Activated CD8-positive, alpha-beta T cell treated with anti-CD3 and anti-CD28 coated beads for 36 hours (primary cell): ENCODE results near the gene PSME3IP1. TPM values are rescaled to one million over a fixed set of nuclear protein-coding genes. Genes with fewer than 3 reads are reported as not detected.

Experiments
- ATAC-seq: fragments of 200-7000 bp; cut with Tn5 transposase; one replicate; pipeline ENCODE4 v1.10.0; 2021; ENCODE audit warnings: mild to moderate bottlenecking, moderate library complexity
- CTCF ChIA-PET: fragments of 350-600 bp; sonication (Branson Sonifier 250); formaldehyde crosslinking; loops from one replicate; lab custom pipeline; 2021; ENCODE audit warnings: antibody characterized with exemption; lab: Charles Lee
- POLR2A ChIA-PET: fragments of 350-600 bp; sonication (Branson Sonifier 250); formaldehyde crosslinking; loops from one replicate; lab custom pipeline; 2021; ENCODE audit warnings: antibody characterized with exemption; lab: Charles Lee
- DNase-seq: peaks from one replicate; pipeline ENCODE4 v3.0.0-alpha.2; 2020
- H3K27ac Mint-ChIP-seq: one replicate; pipeline ENCODE4 v1.8.0; 2021; ENCODE audit warnings: mild to moderate bottlenecking, mixed read lengths
- H3K27me3 Mint-ChIP-seq: one replicate; pipeline ENCODE4 v1.8.0; 2021; ENCODE audit warnings: mixed read lengths
- H3K36me3 Mint-ChIP-seq: one replicate; pipeline ENCODE4 v1.8.0; 2021; ENCODE audit warnings: low read depth, mixed read lengths
- H3K4me1 Mint-ChIP-seq: one replicate; pipeline ENCODE4 v1.8.0; 2021; ENCODE audit warnings: low read depth, mixed read lengths
- H3K4me3 Mint-ChIP-seq: one replicate; pipeline ENCODE4 v1.8.0; 2021; ENCODE audit warnings: mild to moderate bottlenecking, moderate library complexity, mixed read lengths
- H3K9me3 Mint-ChIP-seq: one replicate; pipeline ENCODE4 v1.8.0; 2021; ENCODE audit warnings: mixed read lengths
- intact Hi-C: fragments of 100-400 bp; cut with micrococcal nuclease; formaldehyde crosslinking; loops from one replicate; pipeline ENCODE4 v1.10.0; 2022
- total RNA-seq, 2 experiments: library from RNA; stranded (reverse); gene quantifications; one replicate each; pipeline ENCODE4 v1.2.3, GENCODE V29; 2021
- TF ChIP-seq, protein P1 (sequence below): fragments of 200-600 bp; IDR thresholded peaks from one replicate; pipeline ENCODE4 v1.8.0; 2022; ENCODE audit warnings: antibody characterized with exemption, mild to moderate bottlenecking

Gene PSME3IP1
- total RNA-seq, 2 experiments from 2014 or later = 101 to 103 TPM

DNA sequence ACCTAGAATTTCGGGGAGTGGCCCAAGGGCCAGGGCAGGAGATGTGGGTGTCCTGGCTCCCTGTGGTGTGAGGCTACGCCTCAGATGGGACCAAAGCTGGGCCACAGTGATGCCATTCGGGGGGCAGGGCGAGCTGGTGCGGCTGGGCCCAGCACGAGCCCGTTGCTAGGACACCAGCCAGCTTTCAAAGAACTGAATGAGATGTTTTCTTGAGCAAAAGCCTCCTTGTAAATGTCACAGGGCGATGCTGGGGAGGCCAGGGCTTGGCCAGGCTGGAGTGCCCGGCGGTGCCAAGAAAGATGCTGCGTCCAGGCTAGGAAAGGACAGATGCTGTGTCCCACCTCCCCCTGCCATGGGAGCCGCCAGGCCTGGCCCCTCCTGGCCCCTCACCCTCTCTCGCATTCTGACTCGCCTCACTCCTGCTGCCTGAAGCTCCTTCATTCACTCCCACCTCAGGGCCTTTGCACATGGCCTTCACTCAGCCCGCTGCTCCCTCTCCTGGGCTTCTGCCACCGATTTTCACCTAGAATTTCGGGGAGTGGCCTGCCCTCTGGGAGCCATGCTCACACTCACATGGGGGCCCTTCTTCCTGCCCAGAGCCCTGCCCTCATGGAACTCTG is 54.4 kb downstream of the PSME3IP1 start:
- no peaks in the 10 kb centered on the region for H3K27me3 Mint-ChIP-seq
- peak overlapping the region; percentile 91 for H3K27ac Mint-ChIP-seq
- H3K9me3 Mint-ChIP-seq = no peaks in the 10 kb centered on the region
- ChIA-PET CTCF (interaction anchor here (0.9 to 2.2 kb wide), 2 partner anchors 20 to 47 kb away, joined by 3 to 10 read pairs; no protein-coding TSS in a partner anchor), POLR2A (interaction anchor here (1.1 to 1.7 kb wide), 3 partner anchors 11 to 47 kb away, joined by 3 to 5 read pairs (median 4); partner anchors contain the start of gene CPNE2)
- intact Hi-C loops = no loop called here
- no peaks in the 10 kb centered on the region for H3K36me3 Mint-ChIP-seq
- DNase-seq = peak; percentile 67
- TF ChIP-seq, protein P1, sequence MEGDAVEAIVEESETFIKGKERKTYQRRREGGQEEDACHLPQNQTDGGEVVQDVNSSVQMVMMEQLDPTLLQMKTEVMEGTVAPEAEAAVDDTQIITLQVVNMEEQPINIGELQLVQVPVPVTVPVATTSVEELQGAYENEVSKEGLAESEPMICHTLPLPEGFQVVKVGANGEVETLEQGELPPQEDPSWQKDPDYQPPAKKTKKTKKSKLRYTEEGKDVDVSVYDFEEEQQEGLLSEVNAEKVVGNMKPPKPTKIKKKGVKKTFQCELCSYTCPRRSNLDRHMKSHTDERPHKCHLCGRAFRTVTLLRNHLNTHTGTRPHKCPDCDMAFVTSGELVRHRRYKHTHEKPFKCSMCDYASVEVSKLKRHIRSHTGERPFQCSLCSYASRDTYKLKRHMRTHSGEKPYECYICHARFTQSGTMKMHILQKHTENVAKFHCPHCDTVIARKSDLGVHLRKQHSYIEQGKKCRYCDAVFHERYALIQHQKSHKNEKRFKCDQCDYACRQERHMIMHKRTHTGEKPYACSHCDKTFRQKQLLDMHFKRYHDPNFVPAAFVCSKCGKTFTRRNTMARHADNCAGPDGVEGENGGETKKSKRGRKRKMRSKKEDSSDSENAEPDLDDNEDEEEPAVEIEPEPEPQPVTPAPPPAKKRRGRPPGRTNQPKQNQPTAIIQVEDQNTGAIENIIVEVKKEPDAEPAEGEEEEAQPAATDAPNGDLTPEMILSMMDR = no peak
- ATAC-seq = no peak
- peak overlapping the region; percentile 72 for H3K4me3 Mint-ChIP-seq
- H3K4me1 Mint-ChIP-seq = peaks cover 91% of the 10 kb centered on the region

DNA sequence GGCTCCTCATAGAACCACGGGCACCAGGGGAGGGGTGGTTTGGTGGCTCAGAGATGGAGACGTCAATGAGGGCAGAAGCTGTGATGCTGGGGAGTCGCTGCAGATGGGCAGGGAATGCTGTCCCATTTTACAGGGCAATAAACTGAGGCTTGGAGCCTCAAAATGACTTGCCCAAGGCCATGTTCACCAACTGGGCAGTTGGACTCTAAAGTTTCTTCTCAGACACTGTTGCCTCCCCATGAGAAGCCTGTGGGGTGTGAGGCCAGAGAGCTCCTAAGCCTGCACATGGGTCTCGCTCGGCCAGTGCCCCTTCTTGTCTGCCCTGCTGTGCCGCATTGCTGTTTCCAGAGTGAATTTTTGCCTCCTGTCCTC is 54.9 kb downstream of the PSME3IP1 start:
- TF ChIP-seq, protein P1 = no peak
- peaks cover 91% of the 10 kb centered on the region for H3K4me1 Mint-ChIP-seq
- H3K27me3 Mint-ChIP-seq = no peaks in the 10 kb centered on the region
- no peaks in the 10 kb centered on the region for H3K9me3 Mint-ChIP-seq
- no peak for DNase-seq
- ChIA-PET POLR2A (interaction anchor here (1.1 to 1.4 kb wide), 2 partner anchors 12 to 46 kb away, joined by 3 to 5 read pairs; no protein-coding TSS in a partner anchor), CTCF (interaction anchor here (2.2 kb wide), 1 partner anchor 47 kb away, joined by 10 read pairs; no protein-coding TSS in a partner anchor)
- peak overlapping the region; percentile 91 for H3K27ac Mint-ChIP-seq
- no peak for ATAC-seq
- intact Hi-C loops = no loop called here
- peak overlapping the region; percentile 72 for H3K4me3 Mint-ChIP-seq
- no peaks in the 10 kb centered on the region for H3K36me3 Mint-ChIP-seq

DNA sequence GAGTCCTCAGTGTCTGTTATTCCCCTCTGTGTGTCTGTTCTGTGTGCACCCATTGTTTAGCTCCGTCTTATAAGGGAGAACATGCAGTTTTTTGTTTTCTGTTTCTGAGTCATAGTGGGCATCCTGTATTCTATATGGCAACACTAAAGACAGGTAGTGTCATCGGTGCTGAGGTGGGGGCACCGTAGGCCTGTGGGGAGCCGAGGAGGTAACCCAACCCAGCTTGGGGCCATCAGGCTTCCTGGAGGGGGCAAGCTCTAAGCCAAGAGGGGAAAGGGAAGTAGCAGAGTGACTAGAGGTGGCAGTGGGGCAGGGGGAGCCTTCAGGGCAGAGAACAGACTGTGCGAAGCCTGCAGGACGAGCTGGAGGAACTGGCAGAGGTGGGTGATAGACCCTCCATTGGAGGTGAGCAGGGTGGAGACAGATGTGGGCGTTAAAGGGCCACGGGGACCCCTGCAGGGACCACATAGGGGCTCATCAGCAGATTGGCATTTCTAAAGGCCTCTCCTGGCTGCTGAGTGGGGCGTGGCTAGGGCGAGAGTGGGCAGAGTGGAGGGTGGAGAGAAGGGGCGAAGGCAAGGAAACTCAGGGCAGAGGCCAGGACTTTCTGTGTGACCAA is 57.0 kb downstream of the PSME3IP1 start:
- H3K9me3 Mint-ChIP-seq = no peaks in the 10 kb centered on the region
- H3K4me1 Mint-ChIP-seq = peaks cover 89% of the 10 kb centered on the region
- CTCF ChIA-PET = interaction anchor here (1.7 kb wide), 1 partner anchor 17 kb away, joined by 4 read pairs; no protein-coding TSS in a partner anchor
- ATAC-seq (peak; percentile 86), DNase-seq (peak; percentile 90)
- TF ChIP-seq, protein P1 = no peak
- POLR2A ChIA-PET = interaction anchor here (0.6 to 4.3 kb wide), 10 partner anchors 8 to 159 kb away, joined by 3 to 23 read pairs (median 4); partner anchors contain the start of genes CPNE2, PSME3IP1 and RSPRY1
- H3K27ac Mint-ChIP-seq = peak overlapping the region; percentile 95
- H3K27me3 Mint-ChIP-seq = no peaks in the 10 kb centered on the region
- peak overlapping the region; percentile 72 for H3K4me3 Mint-ChIP-seq
- intact Hi-C loops = no loop called here
- no peaks in the 10 kb centered on the region for H3K36me3 Mint-ChIP-seq

- intact Hi-C loops = no loop called here
- H3K36me3 Mint-ChIP-seq = no peaks in the 10 kb centered on the region
- POLR2A ChIA-PET = interaction anchor here (0.8 to 4.3 kb wide), 6 partner anchors 9 to 138 kb away, joined by 3 to 23 read pairs (median 4); partner anchors contain the start of gene NLRC5
- DNase-seq (no peak), ATAC-seq (no peak)
- TF ChIP-seq, protein P1 = no peak
- CTCF ChIA-PET = interaction anchor here (0.7 to 3.0 kb wide), 5 partner anchors 16 to 163 kb away, joined by 3 to 17 read pairs (median 4); no protein-coding TSS in a partner anchor
- H3K27ac Mint-ChIP-seq = peak overlapping the region; percentile 88
- no peaks in the 10 kb centered on the region for H3K9me3 Mint-ChIP-seq
- H3K4me3 Mint-ChIP-seq = no peak overlapping the region
- peaks cover 89% of the 10 kb centered on the region for H3K4me1 Mint-ChIP-seq
- no peaks in the 10 kb centered on the region for H3K27me3 Mint-ChIP-seq
Measured at GRCh38 chr16:57127836-57128235, 58.0 kb downstream of the PSME3IP1 start.
